NOMO-1 treated with DMSO at 0.1 percent for 48 hours (cell line): ENCODE results near the gene TBC1D2.

ENCODE experiments used
- DNase-seq: peaks from one replicate; lab custom pipeline; 2025; ENCODE audit not compliant: unreplicated experiment; lab: John Stamatoyannopoulos, UW

Gene TBC1D2

DNA sequence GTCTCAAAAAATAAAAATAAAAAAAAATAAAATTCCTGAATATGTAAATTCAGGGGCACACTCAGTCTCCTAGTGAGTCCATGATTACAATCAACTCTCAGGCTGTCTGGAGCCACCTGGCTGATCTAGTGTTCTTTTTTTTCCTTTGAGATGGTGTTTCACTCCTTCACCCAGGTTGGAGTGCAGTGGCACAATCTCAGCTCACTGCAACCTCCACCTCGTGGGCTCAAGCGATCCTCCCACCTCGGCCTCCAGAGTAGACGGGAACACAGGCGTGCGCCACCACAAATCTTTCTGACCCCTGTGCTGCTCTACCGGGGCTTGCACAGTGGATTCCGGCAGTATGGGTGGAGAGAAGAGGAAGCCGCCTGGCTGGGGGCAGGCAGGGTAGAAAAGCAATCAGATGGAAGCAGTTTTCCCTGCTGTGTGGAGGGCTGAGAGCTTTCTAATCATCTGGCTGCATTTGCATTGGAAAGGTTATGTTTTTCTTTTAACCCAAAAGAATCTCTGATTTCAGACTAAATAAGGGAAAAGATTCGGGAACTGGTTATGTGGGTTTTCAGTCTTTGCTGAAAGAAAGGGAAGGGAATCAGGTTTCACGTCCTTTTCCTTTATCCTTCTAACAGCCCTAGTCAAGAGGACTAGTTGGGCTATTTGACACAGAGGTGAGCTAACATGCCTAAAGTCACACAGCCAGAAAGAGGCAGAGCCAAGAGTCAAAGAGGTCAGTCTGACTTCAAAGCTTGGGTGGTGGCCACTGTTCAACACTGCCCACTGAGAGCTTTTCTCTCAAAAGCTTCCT, 36.7 kb downstream of the TBC1D2 start:
- DNase-seq, result no peak

DNA sequence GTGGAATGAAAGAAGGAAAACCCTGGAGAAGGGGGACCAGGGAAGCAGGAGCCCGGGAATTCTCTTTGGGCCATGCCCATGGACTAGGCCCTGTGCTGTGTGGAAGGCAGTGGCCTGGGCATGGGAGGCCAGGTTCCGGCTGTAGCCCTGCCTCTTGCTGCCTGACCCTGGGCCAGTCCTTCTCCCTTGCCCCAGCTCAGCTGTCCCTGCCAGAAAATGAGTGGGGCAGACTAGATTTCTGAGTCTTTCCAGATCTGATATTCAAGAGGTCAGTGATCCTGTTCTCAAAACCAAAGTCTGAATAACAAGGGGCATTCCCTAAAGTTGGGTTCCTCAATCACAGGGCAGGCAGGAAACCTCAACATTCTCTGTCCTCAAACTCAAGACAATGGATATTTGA, 38.2 kb downstream of the TBC1D2 start:
- DNase-seq, result no peak

DNA sequence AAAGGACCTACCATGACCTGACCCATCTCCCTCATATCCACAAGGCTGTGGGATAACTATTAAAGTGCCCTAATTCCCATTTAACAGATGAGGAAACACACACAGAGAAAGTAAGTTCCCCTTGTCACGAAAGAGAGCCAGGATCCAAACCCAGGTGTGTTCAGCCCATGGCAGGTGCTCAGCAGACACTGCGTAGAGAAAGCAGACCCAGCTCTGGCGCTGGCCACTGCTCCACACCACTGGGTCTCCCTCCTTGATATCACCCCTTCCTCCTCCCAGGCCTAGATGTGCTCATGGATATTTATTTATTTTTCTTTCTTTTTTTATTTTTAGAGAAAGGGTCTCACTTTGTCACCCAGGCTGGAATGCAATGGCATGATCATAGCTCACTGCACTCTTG, 39.1 kb downstream of the TBC1D2 start:
- DNase-seq, result no peak

DNA sequence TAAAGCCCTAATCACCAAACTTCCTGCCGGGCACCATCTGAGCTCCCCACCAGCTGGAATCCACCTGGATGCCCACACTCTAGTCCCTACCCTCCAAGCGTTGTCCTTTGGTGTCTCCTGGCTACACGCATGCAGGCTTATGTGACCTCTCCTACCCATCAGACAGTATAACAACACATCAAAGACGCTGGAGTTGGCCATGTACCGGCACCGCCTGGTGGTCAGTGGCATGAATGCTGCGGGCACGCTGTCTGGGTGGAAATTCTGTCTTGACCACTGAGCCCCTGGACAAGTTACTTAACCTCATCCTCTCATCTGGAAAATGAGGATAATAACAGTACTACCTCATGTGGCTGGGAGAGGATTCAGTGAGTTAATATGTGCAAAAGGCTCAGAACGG, 39.6 kb downstream of the TBC1D2 start:
- no peak for DNase-seq

DNA sequence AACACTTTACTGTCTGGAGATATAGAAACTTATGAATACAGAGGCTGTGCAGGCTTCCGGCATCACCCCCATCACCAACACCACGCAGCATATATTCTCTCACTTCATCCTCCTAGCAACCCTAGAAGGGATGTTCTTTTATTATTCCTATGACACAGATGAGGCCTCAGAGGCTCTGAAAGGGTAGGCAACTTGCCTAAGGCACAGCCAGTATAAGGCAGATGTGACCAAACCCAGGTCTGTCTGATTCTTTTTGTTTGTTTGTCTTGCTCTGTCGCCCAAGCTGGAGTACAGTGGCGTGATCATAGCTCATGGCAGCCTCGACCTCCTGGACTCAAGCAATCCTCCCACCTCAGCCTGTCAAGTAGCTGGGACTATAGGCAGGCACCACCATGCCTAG, 40.2 kb downstream of the TBC1D2 start:
- DNase-seq, result no peak

DNA sequence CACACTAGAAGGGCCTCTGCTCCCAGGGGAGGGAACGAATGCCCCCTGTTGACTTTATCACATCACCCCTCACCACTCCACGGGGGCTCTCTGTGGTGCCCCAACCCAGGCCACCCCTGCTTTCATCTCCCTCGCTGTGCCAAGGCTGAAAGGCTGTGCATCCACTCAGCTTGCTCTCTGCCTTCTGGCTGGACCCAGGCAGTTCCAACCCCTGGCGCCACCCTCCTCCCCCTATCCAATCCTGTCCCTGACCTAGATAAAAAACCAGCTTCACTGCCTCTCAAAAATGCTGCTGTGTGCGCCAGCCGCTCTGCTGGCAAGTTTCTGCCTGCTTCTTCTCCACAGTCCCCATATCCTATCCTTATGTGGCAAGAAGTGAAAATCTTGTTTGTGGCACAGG, 40.6 kb downstream of the TBC1D2 start:
- DNase-seq, result no peak

DNA sequence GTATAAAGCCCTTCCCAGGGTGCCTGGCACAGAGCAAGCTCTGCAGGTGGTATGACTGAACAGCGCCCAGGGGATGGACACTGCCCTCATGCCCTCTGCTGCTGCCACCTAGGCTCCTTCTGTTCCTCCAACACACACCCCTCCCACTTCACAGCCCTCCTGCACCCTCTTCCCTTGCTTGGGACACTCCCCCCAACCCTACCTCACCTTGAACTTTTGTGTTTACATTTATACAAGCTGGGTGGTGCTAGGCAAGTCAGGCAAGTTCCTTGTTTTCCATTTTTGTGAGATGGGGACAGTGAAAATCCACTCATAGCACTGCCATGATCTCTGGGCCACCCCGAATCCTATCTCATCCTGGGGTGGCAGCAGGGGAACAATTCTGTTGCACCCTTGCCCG, 44.2 kb downstream of the TBC1D2 start:
- no peak for DNase-seq

DNA sequence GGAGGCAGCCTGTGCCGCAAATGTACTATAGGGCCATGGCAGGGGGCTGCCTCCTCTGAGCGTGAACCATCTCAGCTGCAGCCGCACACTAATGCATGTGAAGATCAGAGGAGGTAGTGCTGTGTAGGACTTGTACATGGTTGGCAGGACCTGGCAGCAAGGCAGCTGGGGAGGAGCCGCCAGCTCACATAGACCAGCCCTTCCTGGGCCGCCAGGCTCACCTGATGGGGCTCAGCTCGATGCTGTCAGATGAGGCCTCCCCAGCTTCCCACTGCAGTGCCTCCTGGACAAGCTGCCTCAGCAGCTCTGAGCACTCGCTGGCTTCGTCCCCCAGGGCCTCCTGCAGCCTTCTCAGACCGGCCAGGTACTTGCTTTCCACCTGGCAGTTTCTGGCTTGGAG, 45.0 kb downstream of the TBC1D2 start:
- no peak for DNase-seq

DNA sequence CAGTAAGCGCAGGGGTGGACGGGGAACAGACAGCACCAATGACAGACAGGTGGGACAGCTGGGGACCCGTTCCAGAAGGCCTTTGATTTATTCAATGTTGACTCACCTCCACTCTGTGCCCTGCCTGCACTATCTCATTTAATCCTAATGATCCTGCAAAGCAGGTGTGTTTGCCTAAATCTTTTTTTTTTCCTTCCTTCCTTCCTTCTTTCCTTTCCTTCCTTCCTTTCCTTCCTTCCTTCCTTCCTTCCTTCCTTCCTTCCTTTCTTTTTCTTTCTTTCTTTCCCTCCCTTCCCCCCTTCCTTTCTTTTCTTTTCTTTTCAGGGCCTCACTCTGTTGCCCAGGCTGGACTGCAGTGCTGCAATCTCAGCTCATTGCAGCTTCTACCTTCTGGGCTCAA, 45.9 kb downstream of the TBC1D2 start:
- no peak for DNase-seq

DNA sequence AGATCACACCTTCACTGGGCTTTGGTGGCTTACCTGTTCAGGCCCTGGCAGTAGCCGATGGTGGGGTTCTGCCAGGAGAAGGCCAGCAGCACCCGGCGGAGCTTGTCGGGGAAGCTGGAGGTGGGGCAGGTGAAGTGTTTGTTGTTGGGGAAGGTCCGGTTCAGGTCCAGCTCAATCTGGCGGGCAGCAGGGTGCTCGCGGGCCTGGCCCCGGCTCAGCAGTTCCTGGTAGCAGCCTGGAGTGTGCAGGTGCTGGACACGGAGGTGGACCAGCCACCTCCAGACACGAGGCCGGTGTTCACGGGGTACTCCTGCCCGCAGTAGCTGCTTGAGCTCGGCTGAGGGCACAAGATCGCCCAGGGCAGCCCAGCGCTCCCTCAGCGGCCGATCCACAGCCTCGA, 46.8 kb downstream of the TBC1D2 start:
- DNase-seq, result no peak

DNA sequence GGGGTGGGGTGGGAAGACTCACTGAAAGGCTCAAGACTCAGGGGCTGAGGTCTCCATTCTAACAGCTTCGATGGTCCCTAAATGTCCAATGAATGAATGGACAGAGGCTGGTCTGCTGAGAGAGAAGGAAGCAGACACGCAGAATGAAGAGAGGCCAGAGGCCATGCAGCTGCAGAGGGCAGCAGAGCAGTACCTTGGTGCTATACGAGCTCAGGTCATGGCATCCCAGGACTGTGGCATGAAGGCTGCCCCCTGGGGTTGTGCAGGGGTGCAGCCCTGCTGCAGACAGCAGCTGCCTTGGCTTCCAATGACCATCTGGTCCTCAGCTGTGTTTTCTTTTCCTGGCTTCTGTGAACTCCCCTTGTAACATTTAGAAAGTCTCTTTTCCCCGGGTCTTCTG, 47.8 kb downstream of the TBC1D2 start:
- DNase-seq, result no peak

DNA sequence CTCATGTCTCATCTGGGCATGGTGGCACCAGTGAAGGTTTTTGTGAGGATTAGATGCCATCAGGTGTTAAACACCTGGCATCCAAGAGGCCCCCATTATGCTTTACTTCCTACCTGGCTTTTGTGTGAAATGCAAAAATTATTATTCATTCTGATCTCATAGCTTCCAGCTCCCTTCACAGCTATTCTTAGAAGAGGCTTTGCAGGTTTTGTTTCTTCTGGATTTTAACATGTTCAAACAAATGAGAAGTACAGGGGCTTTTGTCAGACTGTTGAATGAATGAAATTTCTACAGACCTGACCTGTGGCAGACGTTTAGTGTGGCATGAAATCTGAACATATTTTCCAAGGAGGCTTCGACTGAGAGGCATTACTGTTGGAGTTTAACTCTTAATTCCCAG, 48.7 kb downstream of the TBC1D2 start:
- DNase-seq, result no peak

DNA sequence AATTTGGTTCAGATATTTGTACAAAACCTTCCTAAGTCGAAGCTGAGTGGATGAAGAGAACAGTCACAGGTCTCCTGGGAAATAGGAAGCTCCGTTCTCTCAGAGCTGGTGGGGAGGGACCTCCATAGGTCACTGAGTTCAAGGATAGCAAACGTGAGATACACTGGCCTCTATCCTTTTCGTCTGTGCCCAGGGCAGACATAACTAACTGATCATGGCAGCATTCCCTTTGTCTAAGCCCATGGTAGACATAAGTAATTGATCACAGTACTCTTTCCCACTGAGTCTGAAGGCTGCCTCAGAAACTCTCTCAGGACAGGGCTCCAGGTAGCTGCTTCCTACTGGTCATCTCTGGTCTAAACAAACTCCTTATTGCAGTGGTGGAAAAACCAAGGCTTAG, 50.8 kb downstream of the TBC1D2 start:
- DNase-seq, result no peak

DNA sequence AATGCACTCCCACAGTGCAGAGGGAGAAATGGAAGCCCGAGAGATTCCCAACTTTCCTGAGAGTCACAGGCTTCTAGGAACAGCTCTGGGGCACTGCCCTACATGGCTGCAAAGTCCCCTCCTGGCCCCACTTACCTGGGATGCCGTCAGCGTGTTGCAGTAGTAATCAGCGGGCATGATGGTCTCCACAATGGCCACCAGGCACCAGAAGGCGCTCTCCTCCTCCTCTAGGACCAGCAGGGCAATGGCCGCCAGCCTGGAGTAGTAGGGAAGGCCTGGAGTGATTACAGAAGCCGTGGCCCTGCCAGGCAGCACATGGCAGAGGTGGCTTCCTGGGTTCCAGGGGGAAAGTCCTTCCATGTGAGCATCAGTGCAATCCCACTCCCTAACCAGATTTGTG, 52.3 kb downstream of the TBC1D2 start:
- DNase-seq, result no peak

DNA sequence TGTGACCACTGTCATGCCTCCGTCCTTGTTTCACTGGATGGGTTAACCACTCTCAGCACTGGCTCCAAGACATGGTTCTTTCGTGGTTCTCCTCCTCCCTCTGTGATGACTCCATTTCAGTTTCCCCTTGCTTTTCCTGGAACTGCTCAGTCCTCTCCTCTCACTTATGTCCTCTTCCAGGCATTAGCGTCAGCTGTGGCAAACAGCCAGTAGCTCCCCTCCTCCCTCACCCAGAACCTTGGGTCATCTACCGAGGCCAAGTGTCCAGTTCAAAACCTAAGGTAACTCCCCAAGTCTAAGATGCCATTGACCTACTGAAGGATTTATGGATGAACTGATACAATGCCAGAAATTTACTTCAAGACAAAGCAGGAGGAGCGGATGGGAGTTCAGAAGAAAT, 53.2 kb downstream of the TBC1D2 start:
- DNase-seq, result no peak

DNA sequence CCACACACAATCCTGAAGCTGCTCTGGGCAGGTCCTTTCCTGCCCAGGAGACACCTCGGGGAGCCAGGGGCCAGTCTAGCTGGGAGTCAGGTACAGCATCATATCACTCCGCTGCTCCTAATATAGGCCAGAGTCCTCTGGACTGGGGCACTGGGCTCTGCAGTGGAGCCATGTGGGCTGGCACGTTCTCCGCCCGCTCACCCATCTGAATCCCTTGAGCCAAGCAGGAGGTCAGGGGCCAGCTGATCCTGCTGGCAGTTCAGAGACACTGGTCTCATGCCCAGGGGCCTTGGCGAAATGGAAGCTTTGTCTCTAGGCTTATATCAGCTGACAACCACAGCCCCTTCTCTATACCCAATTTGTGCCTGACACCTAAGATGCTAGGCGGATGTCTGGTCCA, 53.7 kb downstream of the TBC1D2 start:
- DNase-seq, result no peak

DNA sequence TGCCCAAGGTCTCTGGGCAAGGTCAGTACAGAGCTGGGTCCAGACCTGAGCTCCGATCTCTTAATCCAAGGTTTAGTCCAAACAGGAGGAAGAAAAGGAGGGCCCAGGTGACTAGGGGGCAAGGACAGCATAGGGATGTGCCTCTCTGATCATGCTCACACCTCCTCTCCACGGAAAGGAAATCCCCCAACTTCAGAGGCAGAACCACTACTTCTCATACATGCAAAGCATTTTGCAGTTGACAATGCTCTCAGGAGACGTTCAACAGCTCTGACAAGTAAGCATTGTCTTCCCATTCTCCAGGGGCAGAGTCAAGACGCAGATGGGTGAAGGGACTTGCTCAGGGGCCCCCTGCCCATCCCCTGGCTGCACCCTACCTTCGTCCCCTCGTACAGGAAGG, 54.3 kb downstream of the TBC1D2 start:
- no peak for DNase-seq

DNA sequence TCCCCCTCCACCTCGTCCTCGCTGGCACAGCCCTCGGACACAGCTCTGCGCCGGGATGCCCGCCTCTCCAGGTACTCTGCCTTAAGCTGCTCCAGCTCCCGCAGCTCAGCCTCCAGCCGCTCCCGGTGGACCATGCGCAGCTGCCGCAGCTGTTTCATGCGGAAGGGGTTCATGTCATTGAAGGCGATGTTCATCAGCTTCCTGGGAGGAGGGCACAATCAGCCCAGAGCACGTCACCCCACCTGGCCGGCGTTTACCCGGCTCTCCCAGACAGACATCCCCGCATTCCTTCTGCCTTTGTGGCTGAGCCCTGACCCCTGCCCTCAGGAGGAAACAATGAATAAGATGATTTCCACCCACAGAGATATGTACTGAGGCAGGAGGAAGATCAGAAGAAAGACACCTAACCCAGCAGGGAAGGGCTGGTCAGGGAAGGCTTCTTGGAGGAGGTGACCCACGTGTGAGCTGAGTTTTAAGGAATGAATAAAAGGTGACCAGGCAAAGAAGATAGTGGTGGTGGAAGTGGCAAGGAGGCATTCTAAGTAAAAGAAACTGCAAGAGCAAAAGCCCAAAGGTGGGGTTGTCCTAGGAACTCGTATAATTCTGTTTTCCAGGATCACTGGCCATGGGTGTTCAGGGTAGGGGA, 55.9 kb downstream of the TBC1D2 start:
- no peak for DNase-seq

DNA sequence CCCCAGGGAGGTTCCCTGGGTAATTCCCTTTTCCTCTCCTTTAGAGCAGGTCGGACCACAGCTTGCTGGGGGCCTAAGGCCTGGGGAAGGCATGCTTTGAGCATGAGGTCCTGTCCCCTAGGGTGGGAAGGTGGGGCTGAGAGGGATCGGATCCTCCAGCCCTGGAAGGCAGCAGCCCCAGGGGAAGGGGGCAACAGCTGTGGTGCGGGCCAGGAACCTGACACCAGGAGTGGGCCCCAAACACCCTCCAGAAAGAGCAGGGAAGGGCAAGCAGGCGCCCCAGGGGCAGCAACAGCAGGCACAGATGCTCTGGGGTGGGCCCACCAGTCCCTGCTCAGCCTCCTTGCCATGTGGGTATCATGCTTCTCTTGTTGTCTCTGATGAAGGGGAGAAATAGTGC, 59.8 kb downstream of the TBC1D2 start:
- no peak for DNase-seq

DNA sequence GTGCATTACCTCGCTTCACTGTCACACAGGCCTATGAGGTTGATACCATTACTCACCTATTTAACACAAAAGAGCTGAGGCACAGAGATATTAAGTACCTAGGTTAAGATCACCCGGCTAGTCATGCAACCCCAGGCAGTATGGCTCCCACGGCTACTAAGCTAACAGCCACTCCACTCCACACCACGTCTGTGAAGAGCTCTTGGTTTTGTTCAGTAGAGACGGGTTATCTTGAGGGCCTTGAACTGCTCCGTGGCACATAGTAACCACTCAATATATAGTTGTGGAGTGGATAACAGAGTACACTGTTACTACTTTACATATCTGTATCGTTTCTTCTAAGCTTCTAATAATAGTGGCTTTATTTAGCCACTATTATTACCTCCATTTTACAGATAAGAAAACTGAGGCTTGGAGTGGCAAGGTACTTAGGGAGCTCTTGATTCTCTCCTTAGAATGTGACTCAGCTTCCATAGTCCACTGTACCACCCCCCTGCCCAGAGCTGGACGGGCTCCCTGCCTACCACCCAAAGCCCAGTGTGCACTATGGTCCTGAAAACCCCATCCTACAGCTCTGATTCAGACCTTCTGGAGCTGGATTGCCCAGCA, 62.0 kb downstream of the TBC1D2 start:
- no peak for DNase-seq

DNA sequence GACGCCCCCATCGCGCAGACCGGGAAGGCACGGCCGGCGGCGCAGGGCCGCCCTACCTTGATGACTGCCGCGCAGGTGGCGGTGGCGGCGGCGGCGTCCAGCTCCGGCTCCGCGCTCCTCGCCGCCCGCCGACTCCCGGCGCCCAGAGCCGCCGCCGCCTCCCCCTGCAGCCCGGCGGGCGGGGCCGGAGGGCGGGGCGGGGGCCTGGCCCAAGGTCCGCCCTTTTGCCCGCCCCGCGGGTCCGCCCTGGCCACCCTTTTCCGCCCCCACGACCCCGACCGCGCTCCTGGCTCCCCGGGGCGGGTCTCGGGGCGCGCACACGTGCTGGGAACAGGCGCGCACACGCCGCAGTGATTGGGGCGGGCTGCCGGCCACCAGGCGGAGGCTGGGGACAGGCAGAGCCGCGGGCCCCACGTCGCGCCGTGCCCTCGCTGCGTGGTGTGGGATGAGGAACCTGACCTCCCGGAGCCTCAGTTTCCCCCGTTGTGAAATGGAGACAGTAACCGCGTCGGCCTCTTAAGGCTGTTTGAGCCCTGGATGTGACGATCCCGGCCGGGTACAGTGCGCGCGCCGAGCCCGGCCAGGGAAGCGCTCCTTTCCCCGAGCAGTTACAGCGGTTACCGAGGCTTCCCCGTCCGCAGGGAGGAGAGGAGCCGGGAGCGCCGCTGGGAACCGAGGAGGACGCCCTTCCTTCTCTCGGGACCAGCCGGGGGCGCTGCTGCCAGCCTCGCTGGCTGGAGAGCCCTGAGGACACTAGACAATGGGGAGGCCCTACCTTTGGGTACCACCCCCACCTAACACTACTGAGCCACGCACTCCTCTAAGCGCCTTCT, 62.7 kb downstream of the TBC1D2 start, which contains the start of gene CORO2A:
CORO2A (minus strand) TSS at position 135 of the 833 bp plus-strand sequence. CDS start 34,977 bp downstream, outside the sequence.
- peak; percentile 72 for DNase-seq
